Renal cortex interstitium (tissue), 11 donors: ENCODE results near the gene MAGOH. TPM values are rescaled to one million over a fixed set of nuclear protein-coding genes. Genes with fewer than 3 reads are reported as not detected.
"Not testable (repeated sequence)": the region's sequence is repeated elsewhere in the genome, so short reads cannot be mapped to it uniquely, and the experiment has no call there.

Experiments
- DNase-seq, 11 donors: peaks; one replicate each; pipeline ENCODE4 v3.0.0-alpha.2; 2013; ENCODE audit warnings: low read depth in 9 of 11, low spot score in 4 of 11; ENCODE audit errors: extremely low read depth in 1 of 11
- polyA plus RNA-seq, 3 donors: library from polyadenylated mRNA; unstranded; fragments of 120-200 nt; gene quantifications; one replicate each; pipeline ENCODE4 v1.2.1, GENCODE V29; 2013; ENCODE audit not compliant: insufficient read length in 3 of 3

The MAGOH gene
- polyA plus RNA-seq, 3 donors, result 76.9 to 98.8 (median 95.8) TPM

DNA sequence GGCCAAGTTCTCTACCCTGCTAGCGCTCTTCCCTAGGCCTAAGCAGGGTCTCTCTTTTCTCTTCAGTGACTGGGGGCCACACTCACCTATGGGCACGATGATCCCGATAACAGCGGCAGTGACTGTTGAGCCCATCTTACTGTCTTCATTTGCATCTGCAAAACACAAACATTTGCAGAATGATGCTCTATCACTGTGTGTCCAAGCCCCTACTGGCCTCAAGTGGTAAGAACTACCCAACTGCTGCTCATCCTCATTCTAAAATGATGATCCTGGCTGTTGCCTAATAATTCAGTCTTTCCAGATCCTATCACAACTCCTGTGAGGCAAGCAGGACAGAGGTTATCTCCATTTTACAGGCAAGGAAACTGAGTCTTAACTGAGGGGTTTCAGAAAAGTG lies 16.7 kb upstream of the MAGOH start:
- DNase-seq, result no peak

DNA sequence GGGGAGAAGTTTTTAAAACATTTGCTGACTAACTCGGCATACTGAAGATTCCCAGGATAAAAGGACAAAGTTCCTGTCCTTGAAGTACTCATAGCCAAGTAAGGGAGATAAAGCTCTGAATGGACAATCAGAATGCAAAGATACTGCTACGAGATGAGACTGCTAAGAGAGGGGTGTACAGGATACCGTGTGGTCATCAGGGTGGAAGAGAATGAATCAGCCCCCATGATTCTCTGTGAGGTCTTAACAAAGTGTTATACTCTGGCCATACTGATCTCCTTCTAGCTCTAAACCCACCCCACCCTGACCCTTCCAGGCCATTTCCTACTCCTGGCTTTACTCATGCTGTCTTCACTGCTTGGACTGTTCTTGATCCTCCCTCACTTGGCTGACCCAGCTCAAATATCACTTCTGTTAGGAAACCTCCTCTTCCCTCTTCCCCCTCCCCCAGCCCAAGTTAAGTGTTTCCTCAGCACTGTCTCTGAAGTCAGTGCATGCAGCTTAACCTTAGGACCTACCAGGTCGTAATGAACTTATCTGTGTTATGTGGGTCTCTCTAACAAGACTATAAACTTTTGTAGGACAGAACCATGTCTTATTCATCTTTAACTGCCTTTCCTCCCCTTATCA lies 15.8 kb upstream of the MAGOH start:
- DNase-seq, result no peak

GRCh38 chr1:53250325-53250724 lies 12.0 kb upstream of the MAGOH start:
- DNase-seq, result no peak

DNA sequence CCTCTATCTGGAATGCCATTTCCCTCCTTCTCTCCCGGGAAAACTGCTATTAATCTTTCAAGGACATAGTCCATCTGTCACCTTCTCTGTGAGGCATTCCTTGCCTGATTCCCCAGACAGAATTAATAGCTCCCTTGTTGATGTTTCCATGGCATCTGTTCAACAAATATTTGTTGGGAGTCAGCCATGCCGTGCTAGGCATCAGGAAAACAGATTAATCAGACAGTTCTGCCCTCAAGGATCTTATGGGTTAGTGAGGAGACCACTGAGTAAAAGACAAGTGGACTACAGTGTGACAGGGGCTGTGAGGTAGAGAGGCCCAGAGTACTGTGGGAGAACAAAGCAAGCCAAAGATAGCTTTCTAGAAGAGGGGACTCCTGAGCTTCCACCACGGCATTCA lies 11.4 kb upstream of the MAGOH start:
- peak in 1 of 11 donors; percentile 25 for DNase-seq

DNA sequence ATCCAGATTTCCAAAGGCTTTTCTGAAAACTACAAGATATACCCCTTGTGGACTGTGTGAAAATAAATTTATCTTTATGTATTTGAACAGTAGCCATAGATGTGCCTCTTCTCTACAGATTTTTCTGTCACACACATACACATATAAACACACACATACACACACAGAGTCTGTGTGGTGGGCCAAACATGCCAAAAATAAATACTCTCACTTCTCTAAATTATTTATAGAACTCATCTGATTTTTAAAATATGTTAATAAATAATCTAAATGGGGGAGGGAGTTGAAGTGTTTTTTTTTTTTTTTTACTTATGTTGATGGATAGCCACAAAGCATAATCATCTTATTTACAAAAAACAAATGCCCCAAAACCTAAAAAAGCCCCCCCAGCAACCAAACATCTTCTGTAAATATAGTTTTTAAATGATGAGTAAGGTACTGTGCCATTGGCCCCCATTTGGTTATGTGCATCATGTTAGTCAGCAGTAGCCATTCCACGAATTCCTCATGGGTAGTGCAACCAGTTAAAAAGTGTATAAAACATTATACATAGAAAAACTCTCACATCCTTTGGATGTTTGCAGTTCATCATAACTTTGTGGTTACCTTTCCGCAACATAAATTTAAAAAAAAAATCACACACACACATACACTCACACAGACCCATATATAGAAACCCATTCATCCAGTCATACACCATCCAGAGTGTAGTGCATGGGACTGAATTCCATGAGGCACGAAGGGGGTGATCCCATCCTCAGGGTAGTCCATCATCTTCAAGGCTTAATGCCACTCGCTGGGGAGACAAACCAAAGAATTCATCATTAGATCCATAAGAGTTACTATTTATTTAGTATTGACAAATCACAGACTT lies 8.2 kb upstream of the MAGOH start:
- no peak for DNase-seq

DNA sequence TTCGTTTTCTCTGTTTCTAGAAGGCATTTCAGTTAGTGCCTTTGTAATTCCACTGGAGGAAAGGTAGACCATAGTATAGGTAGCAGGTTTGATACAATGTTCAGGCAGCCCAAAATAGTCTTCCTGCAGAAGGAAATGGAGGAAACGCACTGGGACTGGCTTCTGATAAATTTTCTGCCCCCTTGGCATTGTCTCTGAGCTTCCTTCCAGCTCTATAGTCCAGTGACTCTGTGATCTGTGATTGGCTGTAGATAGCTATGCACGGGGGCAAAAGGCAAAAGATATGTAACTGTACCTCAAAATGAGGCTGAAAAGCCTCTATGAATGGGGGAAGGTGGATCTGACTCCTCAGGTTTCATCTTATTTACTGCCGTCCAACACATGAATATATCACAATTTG lies 5.8 kb upstream of the MAGOH start:
- no peak for DNase-seq

GRCh38 chr1:53242381-53242780 lies 4.1 kb upstream of the MAGOH start:
- no peak for DNase-seq

- no peak for DNase-seq
Observed at GRCh38 chr1:53241828-53242227, 3.5 kb upstream of the MAGOH start.

GRCh38 chr1:53237638-53238037 lies 680 bp downstream of the MAGOH start:
- DNase-seq, result no peak

DNA sequence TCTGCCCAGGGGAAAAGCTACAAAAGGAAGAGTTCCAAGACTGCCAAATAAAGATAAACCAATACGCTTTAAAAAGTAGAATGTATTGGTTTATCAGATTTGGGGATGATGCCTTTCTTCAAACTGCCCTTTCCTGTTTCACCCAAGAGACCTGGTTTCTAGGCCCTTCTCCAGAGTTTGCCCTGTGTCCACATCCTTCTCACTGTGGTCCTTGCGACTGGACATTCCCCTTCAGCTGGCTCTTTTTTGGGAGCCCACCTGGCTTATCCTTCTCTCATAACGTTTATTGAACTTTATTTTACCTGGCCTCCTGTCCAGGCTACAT lies 17.4 kb downstream of the MAGOH start:
- no peak for DNase-seq

- DNase-seq, result peak; percentile 70 to 93 (median 88)
Observed at GRCh38 chr1:53220171-53220961, 18.0 kb downstream of the MAGOH start, which contains the start of gene CZIB. TSS of gene CZIB (minus strand) at chr1:53220634. CDS start at chr1:53220575, 59 bp downstream.

DNA sequence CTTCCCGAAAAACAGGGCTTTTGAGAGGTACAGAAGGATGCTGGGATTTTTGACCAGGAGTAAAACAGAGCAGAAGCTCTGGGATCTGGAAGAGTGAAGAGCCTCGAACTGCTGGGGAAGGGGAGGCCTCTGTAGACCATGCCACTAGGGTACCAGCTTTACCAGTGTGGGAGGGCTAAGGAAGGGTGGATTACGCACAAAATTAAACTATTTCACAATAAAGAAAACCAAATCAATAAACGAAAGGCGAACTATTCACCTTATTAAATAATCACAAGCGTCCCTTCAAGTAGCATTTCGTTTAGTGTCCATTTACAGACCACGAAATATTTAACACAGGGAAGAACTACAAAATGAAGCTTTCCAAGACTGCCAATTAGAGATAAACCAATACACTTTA lies 18.6 kb downstream of the MAGOH start:
- no peak for DNase-seq

GRCh38 chr1:53218201-53218600 lies 20.1 kb downstream of the MAGOH start:
- no peak for DNase-seq

GRCh38 chr1:53214376-53214940 lies 23.9 kb downstream of the MAGOH start:
- DNase-seq, result no peak

GRCh38 chr1:53210954-53211353 lies 27.4 kb downstream of the MAGOH start:
- DNase-seq, result no peak

DNA sequence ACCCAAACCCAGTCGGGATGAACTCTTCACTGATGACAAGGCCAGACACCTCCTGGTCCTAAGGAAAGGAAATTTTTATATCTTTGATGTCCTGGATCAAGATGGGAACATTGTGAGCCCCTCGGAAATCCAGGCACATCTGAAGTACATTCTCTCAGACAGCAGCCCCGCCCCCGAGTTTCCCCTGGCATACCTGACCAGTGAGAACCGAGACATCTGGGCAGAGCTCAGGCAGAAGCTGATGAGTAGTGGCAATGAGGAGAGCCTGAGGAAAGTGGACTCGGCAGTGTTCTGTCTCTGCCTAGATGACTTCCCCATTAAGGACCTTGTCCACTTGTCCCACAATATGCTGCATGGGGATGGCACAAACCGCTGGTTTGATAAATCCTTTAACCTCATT lies 28.0 kb downstream of the MAGOH start:
- no peak for DNase-seq

DNA sequence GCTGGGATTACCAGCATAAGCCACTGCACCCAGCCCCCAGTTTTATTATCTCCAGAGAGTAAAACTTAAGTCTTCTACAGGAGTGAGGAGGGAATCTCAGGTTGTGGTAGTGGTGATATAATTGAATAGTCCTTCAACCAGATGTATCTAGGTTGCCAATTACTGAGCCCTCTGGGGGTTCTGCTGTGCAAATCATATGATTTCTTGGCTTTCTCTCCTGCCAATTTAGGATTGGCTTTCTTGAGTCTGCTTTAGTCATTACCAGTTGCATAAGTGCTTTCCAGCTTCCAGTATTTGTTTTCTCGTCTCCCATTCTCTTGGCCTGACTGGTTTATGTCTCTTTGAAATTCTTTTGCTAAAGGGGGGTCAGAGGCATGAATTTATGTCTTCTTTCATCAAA lies 30.6 kb downstream of the MAGOH start:
- DNase-seq, result no peak

DNA sequence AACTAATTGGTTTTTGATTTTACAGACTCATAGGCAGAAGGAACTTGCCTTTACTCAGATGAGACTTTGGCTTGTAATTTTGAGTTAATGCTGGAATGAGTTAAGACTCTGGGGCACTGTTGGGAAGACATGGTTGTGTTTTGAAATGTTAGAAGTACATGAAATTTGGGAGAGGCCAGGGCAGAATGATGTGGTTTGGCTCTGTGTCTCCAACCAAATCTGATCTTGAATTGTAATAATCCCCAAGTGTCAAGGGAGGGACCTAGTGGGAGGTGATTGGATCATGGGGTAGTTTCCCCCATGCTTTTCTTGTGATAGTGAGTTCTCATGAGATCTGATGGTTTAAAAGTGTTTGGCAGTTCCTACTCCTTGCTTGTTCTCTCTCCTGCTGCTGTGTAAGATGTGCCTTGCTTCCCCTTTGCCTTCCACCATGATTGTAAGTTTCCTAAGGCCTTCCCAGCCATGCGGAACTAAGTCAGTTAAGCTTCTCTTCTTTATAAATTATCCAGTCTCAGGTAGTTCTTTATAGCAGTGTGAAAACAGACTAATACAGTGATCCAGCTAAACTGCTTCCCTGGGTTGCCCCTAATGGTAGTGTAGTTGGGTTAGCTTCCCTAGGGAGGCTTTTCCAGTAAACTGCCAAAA lies 31.5 kb downstream of the MAGOH start:
- no peak for DNase-seq

DNA sequence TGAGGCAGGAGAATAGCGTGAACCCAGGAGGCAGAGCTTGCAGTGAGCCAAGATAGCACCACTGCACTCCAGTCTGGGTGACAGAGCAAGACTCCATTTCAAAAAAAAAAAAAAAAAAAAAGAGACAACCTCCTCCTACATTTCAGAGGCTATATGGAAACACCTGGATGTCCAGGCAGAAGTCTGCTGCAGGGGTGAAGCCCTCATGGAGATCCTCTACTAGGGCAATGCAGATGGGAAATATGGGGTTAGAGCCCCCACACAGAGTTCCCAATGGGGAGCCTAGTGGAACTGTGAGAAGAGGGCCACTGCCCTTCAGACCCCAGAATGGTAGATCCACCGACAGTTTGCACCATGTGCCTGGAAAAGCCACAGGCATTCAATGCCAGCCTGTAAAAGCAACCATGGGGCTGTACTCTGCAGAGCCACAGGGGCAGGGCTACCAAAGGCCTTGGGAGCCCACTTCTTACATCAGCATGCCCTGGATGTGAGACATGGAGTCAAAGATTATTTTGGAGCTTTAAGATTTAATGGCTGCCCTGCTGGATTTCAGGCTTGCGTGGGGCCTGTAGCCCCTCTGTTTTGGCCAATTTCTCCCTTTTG lies 32.1 kb downstream of the MAGOH start:
- not testable (repeated sequence) for DNase-seq
